SK-N-SH treated with all-trans-retinoic acid at 6 μM for 48 hours (cell line): ENCODE measurements around the gene TMEM125.

ENCODE experiments used
- CSDC2 ChIP-seq: fragments of 250-450 bp; sonication (Bioruptor Pico); IDR thresholded peaks from 2 replicates; pipeline ENCODE4 v1.5.0; 2020; ENCODE audit warnings: mild to moderate bottlenecking, moderate library complexity
- ESRRG ChIP-seq: fragments of 250-450 bp; sonication (Bioruptor Pico); IDR thresholded peaks from 2 replicates; pipeline ENCODE4 v1.6.1; 2021; ENCODE audit warnings: mild to moderate bottlenecking
- OSR1 ChIP-seq: fragments of 250-450 bp; sonication (Bioruptor Pico); IDR thresholded peaks from 2 replicates; pipeline ENCODE4 v1.8.0; 2022; ENCODE audit warnings: moderate library complexity, mild to moderate bottlenecking, inconsistent platforms
- TCF4 ChIP-seq: fragments of 250-450 bp; sonication (Bioruptor Pico); IDR thresholded peaks from 2 replicates; pipeline ENCODE4 v1.8.0; 2021; ENCODE audit warnings: mild to moderate bottlenecking, moderate library complexity, borderline replicate concordance
- ZC3H10 ChIP-seq: fragments of 250-450 bp; sonication (Bioruptor Pico); IDR thresholded peaks from 2 replicates; pipeline ENCODE4 v1.5.1; 2021; ENCODE audit warnings: mild to moderate bottlenecking, moderate library complexity
- ZFP30 ChIP-seq: fragments of 450-650 bp; formaldehyde crosslinking; IDR thresholded peaks from 2 replicates; pipeline ENCODE4 v1.5.0; 2022; ENCODE audit warnings: mild to moderate bottlenecking, moderate library complexity
- ZNF565 ChIP-seq: fragments of 450-650 bp; formaldehyde crosslinking; conservative IDR thresholded peaks from 2 replicates; pipeline ENCODE4 v1.5.0; 2020; ENCODE audit warnings: low read depth, mild to moderate bottlenecking, moderate library complexity
- ZNF70 ChIP-seq: fragments of 450-650 bp; formaldehyde crosslinking; IDR thresholded peaks from 2 replicates; pipeline ENCODE4 v1.5.0; 2020; ENCODE audit warnings: mild to moderate bottlenecking, moderate library complexity
- TF ChIP-seq, protein P1 (sequence below): fragments of 250-450 bp; sonication (Bioruptor Pico); IDR thresholded peaks from 2 replicates; pipeline ENCODE4 v1.8.0; 2020; ENCODE audit warnings: mild to moderate bottlenecking, moderate library complexity, borderline replicate concordance

DNA sequence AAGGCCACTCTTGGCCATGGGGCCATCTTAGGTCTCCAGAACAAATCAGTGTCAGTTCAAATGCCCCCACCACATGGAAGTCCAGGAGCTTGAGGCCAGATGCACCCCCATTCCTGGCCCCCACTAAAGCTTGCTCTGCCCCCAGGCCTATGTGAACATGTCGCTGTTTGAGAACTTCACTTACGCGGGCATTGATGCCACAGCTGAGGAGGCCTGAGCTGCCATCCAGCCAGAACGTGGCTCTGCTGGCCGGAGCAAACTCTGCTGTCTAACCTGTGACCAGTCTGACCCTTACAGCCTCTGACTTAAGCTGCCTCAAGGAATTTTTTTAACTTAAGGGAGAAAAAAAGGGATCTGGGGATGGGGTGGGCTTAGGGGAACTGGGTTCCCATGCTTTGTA is 52.7 kb downstream of the TMEM125 start:
- no peak for TF ChIP-seq ZNF565 (CRISPR knock-in tag)
- no peak for TF ChIP-seq ZC3H10
- TF ChIP-seq, protein P1, sequence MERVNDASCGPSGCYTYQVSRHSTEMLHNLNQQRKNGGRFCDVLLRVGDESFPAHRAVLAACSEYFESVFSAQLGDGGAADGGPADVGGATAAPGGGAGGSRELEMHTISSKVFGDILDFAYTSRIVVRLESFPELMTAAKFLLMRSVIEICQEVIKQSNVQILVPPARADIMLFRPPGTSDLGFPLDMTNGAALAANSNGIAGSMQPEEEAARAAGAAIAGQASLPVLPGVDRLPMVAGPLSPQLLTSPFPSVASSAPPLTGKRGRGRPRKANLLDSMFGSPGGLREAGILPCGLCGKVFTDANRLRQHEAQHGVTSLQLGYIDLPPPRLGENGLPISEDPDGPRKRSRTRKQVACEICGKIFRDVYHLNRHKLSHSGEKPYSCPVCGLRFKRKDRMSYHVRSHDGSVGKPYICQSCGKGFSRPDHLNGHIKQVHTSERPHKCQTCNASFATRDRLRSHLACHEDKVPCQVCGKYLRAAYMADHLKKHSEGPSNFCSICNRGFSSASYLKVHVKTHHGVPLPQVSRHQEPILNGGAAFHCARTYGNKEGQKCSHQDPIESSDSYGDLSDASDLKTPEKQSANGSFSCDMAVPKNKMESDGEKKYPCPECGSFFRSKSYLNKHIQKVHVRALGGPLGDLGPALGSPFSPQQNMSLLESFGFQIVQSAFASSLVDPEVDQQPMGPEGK (CRISPR knock-in tag) = no peak
- no peak for TF ChIP-seq CSDC2 (CRISPR knock-in tag)
- no peak for TF ChIP-seq OSR1 (CRISPR knock-in tag)
- TF ChIP-seq TCF4 (CRISPR knock-in tag) = no peak
- TF ChIP-seq ZNF70 (CRISPR knock-in tag) = no peak
- TF ChIP-seq ZFP30 (CRISPR knock-in tag) = no peak
- TF ChIP-seq ESRRG (CRISPR knock-in tag) = no peak
